HepG2 (cell line): Measurements from ENCODE around the gene BEST2. TPM values are rescaled to one million over a fixed set of nuclear protein-coding genes. Genes with fewer than 3 reads are reported as not detected.
A peak's percentile ranks its signal among the peaks of the same experiment; 100 is the strongest.

ENCODE experiments used
- EP300 ChIP-seq, 3 experiments: sonication (generic) in 1 of 3; formaldehyde crosslinking in 1 of 3; IDR thresholded peaks; 2 replicates each; pipeline versions ENCODE4 v1.5.1 to v1.6.1; 2011 to 2020; ENCODE audit warnings: low read depth in 2 of 3, low read length in 2 of 3, borderline replicate concordance in 1 of 3, improper control_type of control experiment in 1 of 3, mild to moderate bottlenecking in 1 of 3, missing genetic modification reagents in 1 of 3, moderate library complexity in 1 of 3
- FOXP4 ChIP-seq: sonication (generic); formaldehyde crosslinking; IDR thresholded peaks from 2 replicates; pipeline ENCODE4 v1.4.0; 2020; ENCODE audit warnings: missing genetic modification reagents
- HNRNPK ChIP-seq: fragments of 200-400 bp; formaldehyde crosslinking; IDR thresholded peaks from 2 replicates; pipeline ENCODE4 v1.6.1; 2018; ENCODE audit warnings: low read length, low read depth, moderate library complexity, mild to moderate bottlenecking; ENCODE audit not compliant: poor library complexity, severe bottlenecking
- JUNB ChIP-seq: sonication (generic); formaldehyde crosslinking; IDR thresholded peaks from 2 replicates; pipeline ENCODE4 v1.8.0; 2022; ENCODE audit warnings: missing genetic modification reagents, mild to moderate bottlenecking, borderline replicate concordance
- NFYB ChIP-seq: sonication (generic); formaldehyde crosslinking; IDR thresholded peaks from 2 replicates; pipeline ENCODE4 v1.4.0; 2020; ENCODE audit warnings: missing genetic modification reagents
- NFYC ChIP-seq: IDR thresholded peaks from 2 replicates; pipeline ENCODE4 v1.6.1; 2016; ENCODE audit warnings: missing genetic modification reagents, missing compliant biosample characterization
- SMARCE1 ChIP-seq: fragments of 450-650 bp; IDR thresholded peaks from 2 replicates; pipeline ENCODE4 v1.6.1; 2017; ENCODE audit warnings: borderline replicate concordance
- ZHX2 ChIP-seq, 2 experiments: sonication (generic) in 1 of 2; formaldehyde crosslinking in 1 of 2; IDR thresholded peaks; 2 replicates each; pipeline versions ENCODE4 v1.6.1 to v1.9.0; 2014 to 2022; ENCODE audit warnings: antibody characterized with exemption in 1 of 2, borderline replicate concordance in 1 of 2, inconsistent platforms in 1 of 2, low read depth in 1 of 2, missing genetic modification reagents in 1 of 2
- ZNF574 ChIP-seq: sonication (generic); formaldehyde crosslinking; IDR thresholded peaks from 2 replicates; pipeline ENCODE4 v1.4.0; 2020; ENCODE audit warnings: missing genetic modification reagents
- ZNF775 ChIP-seq: sonication (generic); formaldehyde crosslinking; IDR thresholded peaks from 2 replicates; pipeline ENCODE4 v1.4.0; 2020; ENCODE audit warnings: missing genetic modification reagents, mild to moderate bottlenecking, moderate library complexity, borderline replicate concordance
- ZNF784 ChIP-seq: sonication (generic); formaldehyde crosslinking; IDR thresholded peaks from 2 replicates; pipeline ENCODE4 v1.5.1; 2020; ENCODE audit warnings: missing genetic modification reagents, mild to moderate bottlenecking, borderline replicate concordance
- polyA plus RNA-seq, 8 experiments: library from polyadenylated mRNA; depleted of rRNA in 3 of 8; stranded (reverse) in 7 of 8; unstranded in 1 of 8; fragments of >200 nt; fragmentation: Illumina TruSeq in 4 of 8; extraction: Trizol in 4 of 8; gene quantifications; 2 replicates each; pipeline versions ENCODE4 v1.2.1 to v1.2.3, GENCODE V29; 2011 to 2016; ENCODE audit warnings: low read depth in 4 of 8, missing spikeins in 1 of 8, mixed read lengths in 1 of 8; ENCODE audit not compliant: insufficient read depth in 1 of 8
- total RNA-seq, 5 experiments: library from RNA; depleted of rRNA; stranded (reverse); fragments of >200 nt; fragmentation: Illumina TruSeq; extraction: Trizol; gene quantifications; 2 replicates each; pipeline ENCODE4 v1.2.3, GENCODE V29; 2016; ENCODE audit warnings: low read depth in 1 of 5
- TF ChIP-seq, protein P1 (sequence below): sonication (generic); formaldehyde crosslinking; IDR thresholded peaks from 2 replicates; pipeline ENCODE4 v1.4.0; 2020; ENCODE audit warnings: missing genetic modification reagents

BEST2 gene
- total and polyA plus RNA-seq, 2 of the 13 experiments (the other 11 are each of a cell fraction or from before 2014, with no cell fraction given), result not detected

- TF ChIP-seq ZNF775 (CRISPR knock-in tag) (no peak), HNRNPK (no peak), ZNF784 (CRISPR knock-in tag) (no peak), JUNB (CRISPR knock-in tag) (no peak), ZNF574 (CRISPR knock-in tag) (no peak), NFYC (peak; percentile 80), NFYB (CRISPR knock-in tag) (peak; percentile 80), EP300 (IDR thresholded peaks at IDR 0.05; ENCODE audit: low read depth in 2 of 2, low read length in 2 of 2) (no peak), EP300 (CRISPR knock-in tag; IDR thresholded peaks at IDR 0.05; ENCODE audit: borderline replicate concordance) (no peak), SMARCE1 (no peak), ZHX2 (IDR thresholded peaks at IDR 0.05; ENCODE audit: low read depth) (no peak), ZHX2 (CRISPR knock-in tag; IDR thresholded peaks at IDR 0.05; ENCODE audit: borderline replicate concordance) (no peak), FOXP4 (CRISPR knock-in tag) (no peak)
- TF ChIP-seq, protein P1, sequence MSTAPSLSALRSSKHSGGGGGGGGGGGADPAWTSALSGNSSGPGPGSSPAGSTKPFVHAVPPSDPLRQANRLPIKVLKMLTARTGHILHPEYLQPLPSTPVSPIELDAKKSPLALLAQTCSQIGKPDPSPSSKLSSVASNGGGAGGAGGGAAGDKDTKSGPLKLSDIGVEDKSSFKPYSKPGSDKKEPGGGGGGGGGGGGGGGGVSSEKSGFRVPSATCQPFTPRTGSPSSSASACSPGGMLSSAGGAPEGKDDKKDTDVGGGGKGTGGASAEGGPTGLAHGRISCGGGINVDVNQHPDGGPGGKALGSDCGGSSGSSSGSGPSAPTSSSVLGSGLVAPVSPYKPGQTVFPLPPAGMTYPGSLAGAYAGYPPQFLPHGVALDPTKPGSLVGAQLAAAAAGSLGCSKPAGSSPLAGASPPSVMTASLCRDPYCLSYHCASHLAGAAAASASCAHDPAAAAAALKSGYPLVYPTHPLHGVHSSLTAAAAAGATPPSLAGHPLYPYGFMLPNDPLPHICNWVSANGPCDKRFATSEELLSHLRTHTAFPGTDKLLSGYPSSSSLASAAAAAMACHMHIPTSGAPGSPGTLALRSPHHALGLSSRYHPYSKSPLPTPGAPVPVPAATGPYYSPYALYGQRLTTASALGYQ, result no peak
Observed at GRCh38 chr19:12703046-12703445, 48.5 kb upstream of the BEST2 start (continued).
